A549 (cell line): ENCODE measurements around the gene INO80. TPM values are rescaled to one million over a fixed set of nuclear protein-coding genes. Genes with fewer than 3 reads are reported as not detected.

ENCODE experiments used
- ATAC-seq, 2 experiments: fragments of 200-7000 bp in 1 of 2; fragments of >200 bp in 1 of 2; cut with Nextera tagmentation in 1 of 2; cut with Tn5 transposase in 1 of 2; 3 replicates each; pipeline versions ENCODE4 v1.8.0 to v1.9.1; 2018 to 2020; ENCODE audit warnings: mild to moderate bottlenecking in 1 of 2, moderate library complexity in 1 of 2
- CTCF ChIA-PET: fragments of 300-600 bp; sonication (Branson Sonifier 250); formaldehyde crosslinking; extraction: SDS; loops from one replicate; lab custom pipeline; 2021; ENCODE audit warnings: antibody characterized with exemption, inconsistent platforms; lab: Yijun Ruan, JAX
- POLR2A ChIA-PET: fragments of 350-600 bp; formaldehyde crosslinking; extraction: SDS; loops from one replicate; lab custom pipeline; 2021; ENCODE audit warnings: antibody characterized with exemption, inconsistent platforms; lab: Yijun Ruan, JAX
- DNase-seq, 2 experiments: peaks; one replicate each; pipeline versions ENCODE4 v3.0.0 to v3.0.0-alpha.2; 2011 to 2016; ENCODE audit warnings: low read depth in 1 of 2, low spot score in 1 of 2
- FAIRE-seq: peaks from 2 replicates; lab custom pipeline; 2011; peaks lifted over from hg19 to GRCh38; lab: Jason Lieb, UNC
- H3K27ac ChIP-seq, 2 experiments: fragments of >200 bp; sonication (Bioruptor Twin); formaldehyde crosslinking; 3 replicates each; pipeline ENCODE4 v1.5.1; 2016 to 2017
- H3K4me1 ChIP-seq: fragments of >200 bp; sonication (Bioruptor Twin); formaldehyde crosslinking; 3 replicates; pipeline ENCODE4 v1.6.1; 2016
- H3K4me2 ChIP-seq: fragments of >200 bp; sonication (Bioruptor Twin); formaldehyde crosslinking; 3 replicates; pipeline ENCODE4 v1.6.1; 2016
- H3K4me3 ChIP-seq: fragments of >200 bp; sonication (Bioruptor Twin); formaldehyde crosslinking; 3 replicates; pipeline ENCODE4 v1.5.1; 2016
- H3K9me3 ChIP-seq: fragments of >200 bp; sonication (Bioruptor Twin); formaldehyde crosslinking; 3 replicates; pipeline ENCODE4 v1.6.1; 2016
- ATOH8 ChIP-seq: fragments of 250-450 bp; sonication (Bioruptor Pico); IDR thresholded peaks from 2 replicates; pipeline ENCODE4 v1.5.0; 2020; ENCODE audit warnings: low read depth, mild to moderate bottlenecking, moderate library complexity
- BHLHE40 ChIP-seq: IDR thresholded peaks from 2 replicates; pipeline ENCODE4 v1.6.1; 2012; ENCODE audit warnings: low read depth, low read length, inconsistent platforms
- CBX2 ChIP-seq: fragments of 200-600 bp; sonication (generic); IDR thresholded peaks from 2 replicates; pipeline ENCODE4 v1.6.1; 2016; ENCODE audit warnings: low read depth, mild to moderate bottlenecking, borderline replicate concordance
- CBX8 ChIP-seq: fragments of 200-600 bp; sonication (generic); IDR thresholded peaks from 2 replicates; pipeline ENCODE4 v1.6.1; 2016
- CEBPB ChIP-seq, 2 experiments: fragments of >200 bp in 1 of 2; sonication (Bioruptor Twin) in 1 of 2; formaldehyde crosslinking in 1 of 2; IDR thresholded peaks; 2 replicates each; pipeline ENCODE4 v1.6.1; 2012 to 2016
- EHMT2 ChIP-seq: fragments of 200-600 bp; sonication (generic); IDR thresholded peaks from 2 replicates; pipeline ENCODE4 v1.6.1; 2016; ENCODE audit warnings: antibody characterized with exemption, low read depth, mild to moderate bottlenecking, moderate library complexity
- EP300 ChIP-seq, 2 experiments: fragments of >200 bp; sonication (Bioruptor Twin); formaldehyde crosslinking; IDR thresholded peaks; 2 replicates in 1 of 2; 3 replicates in 1 of 2; pipeline ENCODE4 v1.6.1; 2016 to 2017
- FOXS1 ChIP-seq: fragments of 250-450 bp; sonication (Bioruptor Pico); IDR thresholded peaks from 2 replicates; pipeline ENCODE4 v1.5.0; 2020; ENCODE audit warnings: mild to moderate bottlenecking, moderate library complexity
- GATA3 ChIP-seq: IDR thresholded peaks from 2 replicates; pipeline ENCODE4 v1.6.1; 2012; ENCODE audit warnings: borderline replicate concordance
- HES2 ChIP-seq: fragments of >200 bp; sonication (Bioruptor Twin); formaldehyde crosslinking; IDR thresholded peaks from 2 replicates; pipeline ENCODE4 v1.6.1; 2016
- HEYL ChIP-seq: fragments of 250-450 bp; sonication (Bioruptor Pico); IDR thresholded peaks from 2 replicates; pipeline ENCODE4 v1.8.0; 2021; ENCODE audit warnings: mild to moderate bottlenecking, moderate library complexity
- HOXB5 ChIP-seq: fragments of 250-450 bp; sonication (Bioruptor Pico); IDR thresholded peaks from 2 replicates; pipeline ENCODE4 v1.5.0; 2020; ENCODE audit warnings: mild to moderate bottlenecking, moderate library complexity
- KDM1A ChIP-seq: fragments of 200-600 bp; sonication (generic); IDR thresholded peaks from 2 replicates; pipeline ENCODE4 v1.6.1; 2016; ENCODE audit warnings: low read depth, mild to moderate bottlenecking
- MAX ChIP-seq: IDR thresholded peaks from 2 replicates; pipeline ENCODE4 v1.6.1; 2012
- MYC ChIP-seq: IDR thresholded peaks from 2 replicates; pipeline ENCODE4 v1.6.1; 2012; ENCODE audit warnings: mild to moderate bottlenecking, inconsistent platforms, low read length, improper control_type of control experiment, borderline replicate concordance
- POLR2A ChIP-seq: IDR thresholded peaks from 2 replicates; pipeline ENCODE4 v1.6.1; 2012; ENCODE audit warnings: mild to moderate bottlenecking, low read length
- POLR2AphosphoS2 ChIP-seq: conservative IDR thresholded peaks from 2 replicates; pipeline ENCODE4 v1.6.1; 2012; ENCODE audit warnings: low read length, improper control_type of control experiment, inconsistent platforms
- RCOR1 ChIP-seq: fragments of 150-350 bp; IDR thresholded peaks from 2 replicates; pipeline ENCODE4 v1.6.1; 2014; ENCODE audit warnings: antibody characterized with exemption, low read length, low read depth
- REST ChIP-seq: fragments of 200-600 bp; sonication (generic); IDR thresholded peaks from 2 replicates; pipeline ENCODE4 v1.6.1; 2016; ENCODE audit warnings: antibody characterized with exemption, mild to moderate bottlenecking, moderate library complexity
- SMC3 ChIP-seq: fragments of >200 bp; sonication (Bioruptor Twin); formaldehyde crosslinking; IDR thresholded peaks from 3 replicates; pipeline ENCODE4 v1.6.1; 2018; ENCODE audit warnings: inconsistent platforms
- TFCP2L1 ChIP-seq: fragments of 250-450 bp; sonication (Bioruptor Pico); IDR thresholded peaks from 2 replicates; pipeline ENCODE4 v1.5.0; 2021; ENCODE audit warnings: mild to moderate bottlenecking
- USF2 ChIP-seq: fragments of 450-650 bp; IDR thresholded peaks from 2 replicates; pipeline ENCODE4 v1.6.1; 2014; ENCODE audit warnings: antibody characterized with exemption
- ZFP36 ChIP-seq: fragments of 450-650 bp; IDR thresholded peaks from 2 replicates; pipeline ENCODE4 v1.6.1; 2014; ENCODE audit warnings: borderline replicate concordance; ENCODE audit not compliant: partially characterized antibody
- ZSCAN20 ChIP-seq: fragments of 250-450 bp; sonication (Bioruptor Pico); IDR thresholded peaks from 2 replicates; pipeline ENCODE4 v1.8.0; 2022; ENCODE audit warnings: mild to moderate bottlenecking, moderate library complexity
- WGBS: methylation state at CpG from one replicate; pipeline ENCODE4 v1.1.6; 2017; ENCODE audit errors: missing lambda C conversion rate; 5-methylcytosine and 5-hydroxymethylcytosine counted together
- polyA plus RNA-seq, 4 experiments: library from polyadenylated mRNA; depleted of rRNA in 3 of 4; stranded (reverse); fragments of >200 nt; fragmentation: RNase III in 1 of 4; extraction: RNeasy Plus Mini Kit Qiagen cat#74134 plus additional on column Dnase treatment in 1 of 4; gene quantifications; 2 replicates in 3 of 4; 3 replicates in 1 of 4; pipeline ENCODE4 v1.2.3, GENCODE V29; 2011 to 2017

Gene INO80
- polyA plus RNA-seq, 2 of the 4 experiments (the other 2 are of a cell fraction) = 6.7 to 10.9 TPM

GRCh38 chr15:41153733-41154132 is 37.7 kb upstream of the INO80 start:
- 82% methylated on average over 5 of the region's 5 CpGs for WGBS
- no peak overlapping the region for H3K4me3 ChIP-seq
- ATAC-seq = no peak
- ChIA-PET CTCF (interaction anchor here (1.9 kb wide), 1 partner anchor 32 kb away, joined by 6 read pairs; no protein-coding TSS in a partner anchor), POLR2A (no interaction called here)
- H3K9me3 ChIP-seq = no peaks in the 10 kb centered on the region
- FAIRE-seq = no peak
- no peak overlapping the region for H3K27ac ChIP-seq
- peaks cover 6% of the 10 kb centered on the region; the same call in 1 of the 3 replicates for H3K4me1 ChIP-seq
- H3K4me2 ChIP-seq = no peak overlapping the region
- TF ChIP-seq REST (no peak), POLR2A (no peak), ZSCAN20 (CRISPR knock-in tag) (no peak), CBX8 (no peak), RCOR1 (no peak), CBX2 (no peak), MAX (no peak), SMC3 (no peak), TFCP2L1 (CRISPR knock-in tag) (no peak), MYC (no peak), HES2 (no peak), GATA3 (no peak), EHMT2 (no peak), CEBPB (IDR thresholded peaks at IDR 0.05) (no peak), ZFP36 (no peak)
- TF ChIP-seq, all 56 proteins: peak for 0
- no peak for DNase-seq

GRCh38 chr15:41151451-41152005 is 35.4 kb upstream of the INO80 start:
- no peak overlapping the region for H3K4me2 ChIP-seq
- ChIA-PET POLR2A (no interaction called here), CTCF (interaction anchor here (0.8 kb wide), 1 partner anchor 14 kb away, joined by 3 read pairs; no protein-coding TSS in a partner anchor)
- ATAC-seq = no peak
- 98% methylated on average over 15 of the region's 37 CpGs for WGBS
- H3K4me1 ChIP-seq = peaks cover 6% of the 10 kb centered on the region; the same call in 1 of the 3 replicates
- H3K4me3 ChIP-seq = no peak overlapping the region
- H3K9me3 ChIP-seq = no peaks in the 10 kb centered on the region
- H3K27ac ChIP-seq = no peak overlapping the region
- no peak for DNase-seq
- no peak for FAIRE-seq
- TF ChIP-seq USF2 (no peak), HEYL (CRISPR knock-in tag) (no peak), MYC (no peak), CBX2 (no peak), ATOH8 (CRISPR knock-in tag) (no peak)

GRCh38 chr15:41150279-41150678 is 34.2 kb upstream of the INO80 start:
- ChIA-PET POLR2A (no interaction called here), CTCF (no interaction called here)
- Histone ChIP-seq H3K27ac (no peak overlapping the region), H3K4me1 (peaks cover 6% of the 10 kb centered on the region; the same call in 1 of the 3 replicates), H3K4me3 (no peak overlapping the region), H3K9me3 (no peaks in the 10 kb centered on the region), H3K4me2 (no peak overlapping the region; the same call in 2 of the 3 replicates)
- FAIRE-seq (no peak), ATAC-seq (no peak), DNase-seq (no peak)
- WGBS = 78% methylated on average over 4 of the region's 4 CpGs
- TF ChIP-seq BHLHE40 (no peak), USF2 (no peak), HEYL (CRISPR knock-in tag) (no peak), REST (no peak), EP300 (IDR thresholded peaks at IDR 0.05) (no peak), FOXS1 (CRISPR knock-in tag) (no peak), POLR2AphosphoS2 (no peak), CBX2 (no peak), HOXB5 (CRISPR knock-in tag) (no peak), KDM1A (no peak)
